ENCODE data around the gene HIPK1.
"Not testable (repeated sequence)": the region's sequence is repeated elsewhere in the genome, so short reads cannot be mapped to it uniquely, and the experiment has no call there.

Gene HIPK1

GRCh38 chr1:113945329-113945728, 16.2 kb downstream of the HIPK1 start:
- no peak for DNase-seq (ENCODE audit: low spot score)

- DNase-seq (ENCODE audit: low spot score): no peak
These were observed 17.0 kb downstream of the HIPK1 start for GRCh38 chr1:113946112-113946511.

- no peak for DNase-seq (ENCODE audit: low spot score)
These were observed 17.7 kb downstream of the HIPK1 start for GRCh38 chr1:113946678-113947387.

GRCh38 chr1:113947388-113948107, 18.4 kb downstream of the HIPK1 start:
- DNase-seq (ENCODE audit: low spot score): no peak

- not testable (repeated sequence) for DNase-seq (ENCODE audit: low spot score)
These were observed 19.0 kb downstream of the HIPK1 start for GRCh38 chr1:113948151-113948550.

GRCh38 chr1:113949007-113949406, 19.9 kb downstream of the HIPK1 start:
- no peak for DNase-seq (ENCODE audit: low spot score)

GRCh38 chr1:113950908-113951307, 21.8 kb downstream of the HIPK1 start:
- no peak for DNase-seq (ENCODE audit: low spot score)

- no peak for DNase-seq (ENCODE audit: low spot score)
These were observed 22.6 kb downstream of the HIPK1 start for GRCh38 chr1:113951719-113952118.

- DNase-seq (ENCODE audit: low spot score): no peak
These were observed 28.9 kb downstream of the HIPK1 start for GRCh38 chr1:113957984-113958383.

- no peak for DNase-seq (ENCODE audit: low spot score)
These were observed 29.6 kb downstream of the HIPK1 start for GRCh38 chr1:113958691-113959090.

- DNase-seq (ENCODE audit: low spot score): no peak
These were observed 34.3 kb downstream of the HIPK1 start for GRCh38 chr1:113963281-113963906.

GRCh38 chr1:113965703-113966412, 36.7 kb downstream of the HIPK1 start:
- DNase-seq (ENCODE audit: low spot score): no peak

- DNase-seq (ENCODE audit: low spot score): no peak
These were observed 43.8 kb downstream of the HIPK1 start for GRCh38 chr1:113972954-113973353.

GRCh38 chr1:113975211-113975895, 46.2 kb downstream of the HIPK1 start:
- DNase-seq (ENCODE audit: low spot score): no peak

- DNase-seq (ENCODE audit: low spot score): no peak
These were observed 47.6 kb downstream of the HIPK1 start for GRCh38 chr1:113976609-113977278.

GRCh38 chr1:113977906-113978305, 48.8 kb downstream of the HIPK1 start:
- no peak for DNase-seq (ENCODE audit: low spot score)

GRCh38 chr1:113978863-113979702, 50.0 kb downstream of the HIPK1 start, which contains the start of gene OLFML3:
Gene OLFML3, plus strand, starts transcription at chr1:113979474. Its CDS starts 43 bp downstream, at chr1:113979517.
- DNase-seq (ENCODE audit: low spot score): peak; percentile 32

GRCh38 chr1:113980110-113980509, 51.0 kb downstream of the HIPK1 start:
- DNase-seq (ENCODE audit: low spot score): no peak

GRCh38 chr1:113981962-113982931, 53.1 kb downstream of the HIPK1 start:
- DNase-seq (ENCODE audit: low spot score): no peak

Measured in COLO829 (cell line).